GM21619 (cell line): Measurements from ENCODE around the gene ERMN.
"Not testable (repeated sequence)": the region's sequence is repeated elsewhere in the genome, so short reads cannot be mapped to it uniquely, and the experiment has no call there.

Experiments
- ATAC-seq: cut with Tn5 transposase; IDR thresholded peaks from one replicate; pipeline ENCODE4 v1.9.1; 2021; ENCODE audit not compliant: unreplicated experiment

Gene ERMN

GRCh38 chr2:157301307-157301706 lies 24.3 kb downstream of the ERMN start:
- no peak for ATAC-seq

DNA sequence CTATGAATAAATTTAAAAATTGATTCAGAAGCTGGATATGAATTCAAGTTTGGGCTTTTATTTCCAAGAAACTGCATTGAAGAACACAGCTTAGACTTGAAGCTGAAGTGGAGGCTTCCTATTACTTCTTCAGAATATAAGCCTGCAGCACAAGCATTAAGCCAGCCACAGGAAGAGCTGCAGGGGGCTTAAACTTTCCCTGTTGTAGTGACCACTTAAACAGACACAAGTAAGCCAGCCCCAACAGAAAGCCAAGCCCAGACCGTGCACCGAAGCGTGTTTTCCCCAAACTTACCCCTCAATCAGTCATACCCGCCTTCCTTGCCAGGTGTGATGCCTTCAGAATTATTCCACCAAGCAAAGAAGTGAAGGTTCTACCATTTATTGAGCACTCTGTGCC lies 28.7 kb downstream of the ERMN start:
- ATAC-seq: no peak

DNA sequence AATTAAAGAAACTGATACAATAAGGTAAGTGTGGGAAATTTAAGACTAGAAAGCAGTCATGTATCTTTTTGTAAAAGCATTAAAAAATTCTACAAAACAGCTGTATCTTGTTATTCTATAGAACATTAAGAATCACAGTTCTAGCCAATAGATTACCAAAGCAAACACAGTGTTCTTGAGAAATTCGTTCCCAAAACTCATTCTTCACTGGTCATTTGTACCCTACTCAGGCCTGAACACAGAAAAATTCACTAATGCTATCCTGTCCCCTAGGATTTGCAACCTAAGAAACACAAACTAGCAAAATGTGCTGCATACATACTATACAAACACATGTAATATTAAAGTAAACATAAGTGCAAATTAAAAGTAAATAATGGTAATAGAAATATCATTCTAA lies 29.1 kb downstream of the ERMN start:
- ATAC-seq: no peak

DNA sequence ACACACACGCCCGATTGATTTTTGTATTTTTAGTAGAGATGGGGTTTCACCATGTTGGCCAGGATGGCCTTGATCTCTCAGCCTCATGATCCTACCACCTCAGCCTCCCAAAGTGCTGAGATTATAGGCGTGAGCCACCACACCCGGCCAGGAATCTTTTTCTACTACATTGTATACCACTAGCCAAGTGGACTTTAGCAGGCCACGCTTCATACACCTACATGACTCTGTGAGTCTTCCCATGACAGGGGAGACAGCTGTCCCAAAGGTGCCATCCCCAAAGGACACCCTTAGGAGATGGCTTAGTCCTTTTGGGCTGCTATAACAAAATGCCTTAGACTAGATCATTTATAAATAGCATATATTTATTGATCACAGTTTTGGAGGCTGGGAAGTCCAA lies 32.8 kb downstream of the ERMN start:
- ATAC-seq: no peak

- ATAC-seq: no peak
Observed at GRCh38 chr2:157291018-157291417, 34.6 kb downstream of the ERMN start.

DNA sequence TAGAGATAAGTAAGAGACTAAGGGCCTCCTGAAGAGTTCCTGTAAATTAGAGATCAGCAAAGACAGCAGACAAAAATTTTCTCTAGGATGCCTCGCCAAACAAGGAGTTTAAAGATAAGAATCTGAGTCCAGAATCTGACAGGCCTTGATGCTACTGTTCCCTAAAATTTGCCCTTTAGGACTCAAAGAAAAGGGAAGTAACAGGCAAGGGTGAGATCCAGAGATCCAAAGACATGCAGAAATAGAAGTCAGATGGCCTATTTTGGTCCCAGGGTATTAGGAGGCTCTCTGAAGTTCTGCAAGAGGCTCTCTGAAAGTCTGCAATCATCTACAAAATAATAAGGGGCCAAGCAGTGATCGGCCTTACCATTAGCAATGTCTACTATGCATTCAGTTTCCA lies 35.1 kb downstream of the ERMN start:
- no peak for ATAC-seq

- no peak for ATAC-seq
Observed at GRCh38 chr2:157287160-157287559, 38.5 kb downstream of the ERMN start.

- ATAC-seq: no peak
Observed at GRCh38 chr2:157283468-157283867, 42.2 kb downstream of the ERMN start.

DNA sequence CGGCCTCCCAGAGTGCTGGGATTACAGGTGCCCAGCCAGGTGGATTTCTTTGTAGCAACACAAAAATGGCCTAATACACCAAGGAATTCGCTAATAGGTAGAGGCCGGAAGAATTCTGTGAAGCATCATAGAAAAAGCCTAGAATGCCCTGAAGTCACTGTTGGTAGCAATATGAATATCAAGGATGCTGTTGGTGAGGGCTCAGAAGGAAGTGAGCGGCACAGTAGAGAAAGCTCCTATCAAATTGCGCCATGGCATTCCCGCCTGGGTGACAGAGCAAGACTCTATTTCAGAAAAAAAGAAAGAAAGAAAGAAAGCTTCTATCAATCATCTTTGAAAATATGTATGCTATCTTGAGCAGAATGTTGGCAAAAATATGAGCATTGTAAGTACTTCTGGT lies 44.3 kb downstream of the ERMN start:
- ATAC-seq: no peak

- not testable (repeated sequence) for ATAC-seq
Observed at GRCh38 chr2:157279311-157279710, 46.3 kb downstream of the ERMN start.

DNA sequence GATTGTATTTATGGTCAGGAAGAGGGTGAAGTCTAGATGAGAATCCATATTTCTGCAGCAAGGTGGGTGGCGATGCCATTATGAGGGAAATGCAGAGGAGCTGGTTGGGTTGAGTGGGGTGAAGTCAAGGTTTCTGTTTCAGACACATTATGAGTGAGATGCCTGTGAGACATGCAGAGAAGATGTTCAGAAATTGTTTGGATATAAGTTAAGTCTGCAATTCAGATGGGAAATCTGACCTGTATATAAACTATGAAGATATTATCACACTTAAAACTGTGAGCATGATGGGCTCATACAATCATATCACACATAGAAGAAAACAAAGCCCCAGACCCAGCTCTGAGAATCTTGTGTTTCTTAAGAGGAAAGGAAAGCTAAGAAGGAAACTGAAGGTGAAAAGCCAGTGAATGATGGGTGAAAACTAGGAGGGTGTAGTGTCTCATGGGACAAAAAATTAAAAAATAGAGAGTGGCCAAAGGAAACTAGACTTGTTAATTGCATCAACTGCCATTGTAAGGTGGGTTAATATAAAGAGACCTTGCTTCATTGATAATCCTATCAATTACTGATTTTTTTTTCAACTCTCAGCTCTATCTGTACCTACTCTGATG lies 53.9 kb downstream of the ERMN start:
- no peak for ATAC-seq

- ATAC-seq: peak; percentile 49
Observed at GRCh38 chr2:157269922-157270321, 55.7 kb downstream of the ERMN start.

DNA sequence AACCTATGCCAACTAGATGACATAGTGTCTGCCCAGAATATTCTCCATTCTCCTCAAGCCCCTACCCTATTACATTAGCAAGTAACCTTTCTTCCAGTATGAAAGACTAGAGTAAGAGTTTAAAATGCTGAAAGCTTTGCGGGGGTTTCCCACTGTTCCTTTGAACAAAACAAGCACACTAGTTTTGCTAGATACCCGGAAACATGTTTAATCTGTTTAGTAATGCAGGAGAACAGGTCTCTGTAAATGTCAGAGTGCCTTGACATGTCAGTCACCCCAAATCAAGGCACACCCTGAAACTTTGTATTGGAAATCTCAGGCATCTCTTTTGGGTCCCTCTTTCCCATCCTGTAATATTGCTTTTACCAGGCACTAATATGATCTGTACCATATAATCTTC lies 56.6 kb downstream of the ERMN start:
- no peak for ATAC-seq
